DND-41 (cell line): ENCODE data around the gene SSX5.
"Not testable (repeated sequence)": the region's sequence is repeated elsewhere in the genome, so short reads cannot be mapped to it uniquely, and the experiment has no call there.

ENCODE experiments used
- ATAC-seq: fragments of 200-7000 bp; cut with Tn5 transposase; 3 replicates; pipeline ENCODE4 v1.9.1; 2021; ENCODE audit warnings: low read depth; ENCODE audit not compliant: insufficient read depth
- DNase-seq: peaks from one replicate; pipeline ENCODE4 v3.0.0-alpha.2; 2020
- H2AFZ ChIP-seq: 2 replicates; pipeline ENCODE4 v1.6.0; 2012; ENCODE audit warnings: low read depth, low read length
- H3K27ac ChIP-seq: 2 replicates; pipeline ENCODE4 v1.5.1; 2012; ENCODE audit warnings: low read length, inconsistent platforms
- H3K27me3 ChIP-seq: fragments of 200-600 bp; sonication (generic); 2 replicates; pipeline ENCODE4 v1.6.0; 2012; ENCODE audit warnings: low read length, mild to moderate bottlenecking, inconsistent platforms; ENCODE audit not compliant: insufficient read depth, poor library complexity
- H3K36me3 ChIP-seq: 2 replicates; pipeline ENCODE4 v1.5.1; 2012; ENCODE audit warnings: low read length, inconsistent platforms; ENCODE audit not compliant: insufficient read depth
- H3K4me1 ChIP-seq: 2 replicates; pipeline ENCODE4 v1.5.1; 2012; ENCODE audit warnings: mild to moderate bottlenecking, low read length; ENCODE audit not compliant: insufficient read depth
- H3K4me2 ChIP-seq: 2 replicates; pipeline ENCODE4 v1.6.0; 2012; ENCODE audit warnings: mild to moderate bottlenecking, moderate library complexity, low read length, inconsistent platforms; ENCODE audit not compliant: insufficient read depth
- H3K4me3 ChIP-seq, 2 experiments: fragments of 200-600 bp in 1 of 2; shearing (Covaris generic) in 1 of 2; 2 replicates each; pipeline ENCODE4 v1.5.1; 2012 to 2016; ENCODE audit warnings: inconsistent platforms in 2 of 2, low read length in 2 of 2, mild to moderate bottlenecking in 2 of 2, low read depth in 1 of 2, moderate library complexity in 1 of 2
- H3K79me2 ChIP-seq: 2 replicates; pipeline ENCODE4 v1.6.0; 2012; ENCODE audit warnings: low read length, inconsistent platforms; ENCODE audit not compliant: insufficient read depth
- H3K9ac ChIP-seq: 2 replicates; pipeline ENCODE4 v1.6.0; 2012; ENCODE audit warnings: low read depth, mild to moderate bottlenecking, inconsistent platforms, low read length, moderate library complexity
- H3K9me3 ChIP-seq: 2 replicates; pipeline ENCODE4 v1.5.1; 2012; ENCODE audit warnings: low read length, moderate library complexity, mild to moderate bottlenecking, inconsistent platforms; ENCODE audit not compliant: insufficient read depth, severe bottlenecking
- H4K20me1 ChIP-seq: 2 replicates; pipeline ENCODE4 v1.6.0; 2012; ENCODE audit warnings: low read length; ENCODE audit not compliant: insufficient read depth
- CTCF ChIP-seq: IDR thresholded peaks from 2 replicates; pipeline ENCODE4 v1.5.1; 2012; ENCODE audit warnings: borderline replicate concordance, low read length, moderate library complexity, mild to moderate bottlenecking; ENCODE audit not compliant: poor library complexity, severe bottlenecking; ENCODE audit errors: extremely low read depth
- EZH2 ChIP-seq: IDR thresholded peaks from 3 replicates; pipeline ENCODE4 v1.6.1; 2012; ENCODE audit warnings: borderline replicate concordance, low read depth, mild to moderate bottlenecking, moderate library complexity, low read length, inconsistent platforms; ENCODE audit not compliant: severe bottlenecking

The SSX5 gene

GRCh38 chrX:48154796-48155195 lies 41.8 kb downstream of the SSX5 start:
- Histone ChIP-seq H3K36me3 (no peaks in the 10 kb centered on the region), H3K4me1 (no peaks in the 10 kb centered on the region), H3K4me3 (no peak overlapping the region), H3K79me2 (no peaks in the 10 kb centered on the region), H3K9me3 (no peaks in the 10 kb centered on the region), H3K27ac (no peak overlapping the region), H3K9ac (no peak overlapping the region), H3K27me3 (no peaks in the 10 kb centered on the region), H4K20me1 (no peaks in the 10 kb centered on the region), H2AFZ (no peak overlapping the region), H3K4me2 (no peak overlapping the region)
- DNase-seq (no peak), ATAC-seq (no peak)
- TF ChIP-seq EZH2: no peak
- no peak for TF ChIP-seq CTCF

- Histone ChIP-seq H3K79me2 (no peaks in the 10 kb centered on the region), H4K20me1 (no peaks in the 10 kb centered on the region), H3K36me3 (no peaks in the 10 kb centered on the region), H3K27ac (no peak overlapping the region), H3K9me3 (no peaks in the 10 kb centered on the region), H2AFZ (no peak overlapping the region), H3K9ac (no peak overlapping the region), H3K27me3 (no peaks in the 10 kb centered on the region), H3K4me3 (no peak overlapping the region), H3K4me1 (no peaks in the 10 kb centered on the region), H3K4me2 (no peak overlapping the region)
- DNase-seq (no peak), ATAC-seq (no peak)
- TF ChIP-seq EZH2 (no peak), CTCF (no peak)
Observed at GRCh38 chrX:48153769-48154168, 42.8 kb downstream of the SSX5 start.

GRCh38 chrX:48142697-48143096 lies 53.9 kb downstream of the SSX5 start:
- not testable (repeated sequence) for H3K9me3 ChIP-seq, H3K9ac ChIP-seq, H3K36me3 ChIP-seq, H3K79me2 ChIP-seq, H3K4me3 ChIP-seq, H3K27me3 ChIP-seq, H4K20me1 ChIP-seq, H3K4me1 ChIP-seq, ATAC-seq, H2AFZ ChIP-seq, H3K27ac ChIP-seq, DNase-seq, H3K4me2 ChIP-seq

GRCh38 chrX:48141810-48142508 lies 54.6 kb downstream of the SSX5 start:
- not testable (repeated sequence) for H3K9ac ChIP-seq, H3K27ac ChIP-seq, H2AFZ ChIP-seq, H3K27me3 ChIP-seq, DNase-seq, H4K20me1 ChIP-seq, H3K4me1 ChIP-seq, H3K9me3 ChIP-seq, H3K79me2 ChIP-seq, H3K36me3 ChIP-seq, H3K4me2 ChIP-seq, H3K4me3 ChIP-seq
- ATAC-seq: peak; percentile 86

GRCh38 chrX:48139076-48139475 lies 57.5 kb downstream of the SSX5 start:
- not testable (repeated sequence) for H3K36me3 ChIP-seq, H3K4me2 ChIP-seq, H3K4me1 ChIP-seq, H3K4me3 ChIP-seq, ATAC-seq, H4K20me1 ChIP-seq, H3K27ac ChIP-seq, H3K79me2 ChIP-seq, H3K27me3 ChIP-seq, H2AFZ ChIP-seq, H3K9me3 ChIP-seq, DNase-seq, H3K9ac ChIP-seq
